ENCODE data around the gene WRAP73.
A peak's percentile ranks its signal among the peaks of the same experiment; 100 is the strongest.
"Not testable (repeated sequence)": the region's sequence is repeated elsewhere in the genome, so short reads cannot be mapped to it uniquely, and the experiment has no call there.

Gene WRAP73

DNA sequence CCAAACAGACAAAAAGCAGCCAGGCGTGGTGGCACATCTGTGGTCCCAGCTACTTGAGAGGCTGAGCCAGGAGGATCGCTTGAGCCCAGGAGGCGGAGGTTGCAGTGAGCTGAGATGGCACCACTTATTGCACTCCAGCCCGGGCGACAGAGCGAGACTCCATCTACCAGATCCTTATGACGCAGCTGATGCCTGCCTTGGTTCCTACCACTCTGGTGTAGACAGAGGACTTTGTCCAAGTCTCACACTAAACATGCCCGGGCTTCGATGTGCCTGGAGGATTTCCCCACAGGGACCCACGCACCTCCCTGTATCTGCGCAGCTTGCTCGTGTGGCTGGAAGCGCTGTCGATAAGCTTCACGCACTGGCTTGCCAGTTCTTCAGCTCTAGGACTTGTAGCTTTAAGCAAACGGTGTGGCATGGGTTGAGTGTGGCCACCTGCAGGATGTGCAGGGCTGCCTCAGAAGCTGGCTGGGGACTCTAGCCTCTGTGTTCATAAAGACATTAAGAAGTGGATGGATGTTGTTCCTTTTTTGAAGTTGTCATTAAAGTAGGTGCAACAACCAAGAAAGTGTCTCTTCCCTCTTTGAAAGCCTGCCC, 20.2 kb downstream of the WRAP73 start:
- DNase-seq: no peak

DNA sequence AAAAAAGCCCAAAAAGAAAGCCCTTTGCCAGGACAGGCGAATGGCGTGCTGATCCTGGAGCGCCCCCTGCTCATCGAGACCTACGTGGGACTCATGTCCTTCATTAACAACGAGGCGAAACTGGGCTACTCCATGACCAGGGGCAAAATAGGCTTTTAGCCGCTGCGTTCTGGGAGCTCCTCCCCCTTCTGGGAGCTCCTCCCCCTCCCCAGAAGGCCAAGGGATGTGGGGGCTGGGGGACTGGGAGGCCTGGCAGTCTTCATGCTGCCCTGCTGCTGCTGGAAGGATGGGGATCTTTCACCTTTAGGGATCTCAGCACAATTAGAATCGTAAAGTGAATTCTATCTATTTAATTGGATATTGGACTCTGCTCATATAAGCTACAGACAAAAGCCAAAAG, 21.5 kb downstream of the WRAP73 start:
- no peak for DNase-seq

DNA sequence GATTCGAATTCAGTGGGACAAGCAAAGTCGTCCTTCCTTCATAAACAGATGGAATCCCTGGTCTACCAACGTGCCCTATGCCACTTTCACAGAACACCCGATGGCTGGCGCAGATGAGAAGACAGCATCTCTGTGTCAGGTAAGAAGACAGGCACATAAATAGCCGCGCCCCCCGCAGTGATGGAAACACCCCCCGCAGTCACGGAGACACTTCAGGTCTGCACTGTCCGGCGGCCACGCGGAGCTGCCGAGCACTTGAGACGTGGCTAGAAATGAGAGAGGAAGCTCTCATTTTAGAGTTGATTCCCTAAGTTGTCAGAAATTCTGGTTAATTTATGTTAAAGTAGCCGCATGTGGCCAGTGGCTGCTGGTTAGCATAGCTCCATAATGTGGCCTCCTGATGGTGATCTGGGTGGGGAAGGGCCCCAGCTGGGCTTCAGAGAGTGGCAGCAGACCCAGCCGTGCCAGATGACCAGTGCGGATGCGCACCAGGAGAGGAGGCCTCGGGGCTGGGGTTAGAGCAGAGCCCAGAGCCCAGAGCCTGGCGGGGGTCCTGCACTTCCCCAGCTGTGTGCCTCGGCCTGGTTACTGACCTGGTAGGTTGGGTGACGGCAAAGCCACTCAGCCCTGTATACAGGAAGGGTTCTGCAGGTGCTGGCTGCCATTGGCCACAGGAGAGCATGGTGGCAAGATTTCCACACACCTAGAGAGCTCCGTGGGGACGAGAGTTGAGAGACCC, 22.2 kb downstream of the WRAP73 start:
- no peak for DNase-seq

DNA sequence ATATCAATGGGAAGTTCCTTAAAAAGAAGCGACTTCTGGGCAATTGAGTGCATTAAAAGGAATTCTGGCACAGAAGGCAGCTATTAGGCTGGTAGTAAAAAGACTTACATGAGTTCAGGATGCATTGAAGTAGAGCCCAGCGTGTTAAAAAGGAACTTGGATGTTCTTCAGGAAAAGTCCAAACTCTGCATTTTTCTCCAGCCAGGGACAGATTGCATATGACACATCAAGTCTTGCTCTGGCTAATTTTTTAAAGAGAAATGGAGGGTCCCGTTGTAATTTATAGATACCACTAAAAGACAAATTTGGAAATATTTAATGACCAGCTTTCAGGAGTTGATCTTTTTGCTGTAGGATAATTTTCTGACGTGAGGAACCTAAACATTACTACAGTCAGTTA, 23.9 kb downstream of the WRAP73 start:
- DNase-seq: no peak

DNA sequence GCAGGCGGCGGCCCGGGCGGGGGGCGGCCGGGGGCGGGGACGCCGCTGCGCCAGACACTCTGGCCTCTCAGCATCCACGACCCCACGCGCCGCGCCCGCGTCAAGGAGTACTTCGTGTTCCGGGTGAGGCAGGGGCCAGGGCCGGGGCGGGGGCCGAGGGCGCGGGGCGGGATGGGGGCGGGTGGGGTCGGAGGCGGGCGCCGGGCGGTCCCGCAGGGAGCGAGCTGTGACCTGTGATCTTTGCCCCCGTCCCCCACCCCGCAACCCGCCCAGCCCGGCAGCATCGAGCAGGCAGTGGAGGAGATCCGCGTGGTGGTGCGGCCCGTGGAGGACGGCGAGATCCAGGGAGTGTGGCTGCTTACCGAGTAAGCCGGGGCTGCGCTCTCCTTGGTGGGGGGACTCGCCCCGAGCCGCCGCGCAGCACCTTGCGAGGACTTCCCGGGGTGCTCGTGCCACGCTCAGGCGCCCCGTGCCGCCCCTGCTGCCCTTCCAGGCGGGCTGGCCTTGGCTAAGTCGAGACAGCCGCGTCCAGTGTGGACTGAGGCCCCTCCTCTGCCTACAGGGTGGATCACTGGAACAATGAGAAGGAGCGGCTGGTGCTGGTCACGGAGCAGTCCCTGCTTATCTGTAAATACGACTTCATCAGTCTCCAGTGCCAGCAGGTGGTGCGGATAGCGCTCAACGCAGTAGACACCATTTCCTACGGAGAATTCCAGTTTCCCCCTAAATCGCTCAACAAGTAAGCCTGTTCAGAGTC, 24.6 kb downstream of the WRAP73 start:
- peak; percentile 59 for DNase-seq

DNA sequence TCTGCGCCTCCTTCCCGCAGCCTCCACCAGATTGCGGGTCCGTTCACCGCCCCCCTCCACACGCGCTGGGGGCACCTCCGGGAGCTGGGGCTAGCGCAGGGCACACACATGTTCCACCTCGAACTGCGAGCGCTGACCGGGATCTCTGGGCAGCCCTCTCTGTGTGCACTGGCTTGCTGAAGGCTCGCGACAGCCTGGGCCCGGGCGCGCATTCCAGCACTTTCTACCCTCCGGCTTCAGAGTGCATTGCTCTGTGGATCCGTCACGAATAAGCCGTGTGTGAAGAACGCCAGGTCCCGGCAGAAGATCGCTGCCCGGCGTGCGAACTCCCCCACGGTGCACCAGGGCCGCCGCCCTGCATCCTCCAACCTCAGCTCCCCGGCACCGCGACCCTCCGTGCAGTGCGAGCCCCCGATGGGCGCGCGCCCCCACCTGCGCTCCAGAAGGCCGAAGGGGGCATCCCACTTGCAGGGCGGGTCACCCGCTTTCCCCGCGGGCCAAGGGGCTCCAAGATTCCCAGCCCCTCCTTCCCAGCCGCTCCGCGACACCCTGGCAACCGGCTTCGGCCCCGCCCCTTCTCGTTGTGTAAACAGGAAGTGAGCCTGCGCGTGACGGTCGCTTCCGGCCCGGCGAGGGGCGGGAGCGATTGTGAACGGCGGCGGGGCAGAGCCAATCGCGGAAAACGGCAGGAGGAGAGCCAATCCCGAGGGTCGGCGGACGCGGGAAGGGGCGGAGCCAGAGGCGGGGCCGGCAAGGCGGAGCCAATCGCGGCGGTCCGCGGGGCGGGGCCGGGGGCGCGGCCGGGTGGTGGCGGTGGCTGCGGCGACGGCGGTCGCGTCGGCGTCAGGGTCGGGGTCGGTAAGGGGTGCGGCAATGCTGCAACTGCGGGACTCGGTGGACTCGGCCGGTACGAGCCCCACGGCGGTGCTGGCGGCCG, 25.4 kb downstream of the WRAP73 start, which contains the start of gene TPRG1L:
TPRG1L (plus strand) TSS at position 816 of the 937 bp plus-strand sequence; CDS start at position 874, 58 bp downstream.
- peak; percentile 99 for DNase-seq

DNA sequence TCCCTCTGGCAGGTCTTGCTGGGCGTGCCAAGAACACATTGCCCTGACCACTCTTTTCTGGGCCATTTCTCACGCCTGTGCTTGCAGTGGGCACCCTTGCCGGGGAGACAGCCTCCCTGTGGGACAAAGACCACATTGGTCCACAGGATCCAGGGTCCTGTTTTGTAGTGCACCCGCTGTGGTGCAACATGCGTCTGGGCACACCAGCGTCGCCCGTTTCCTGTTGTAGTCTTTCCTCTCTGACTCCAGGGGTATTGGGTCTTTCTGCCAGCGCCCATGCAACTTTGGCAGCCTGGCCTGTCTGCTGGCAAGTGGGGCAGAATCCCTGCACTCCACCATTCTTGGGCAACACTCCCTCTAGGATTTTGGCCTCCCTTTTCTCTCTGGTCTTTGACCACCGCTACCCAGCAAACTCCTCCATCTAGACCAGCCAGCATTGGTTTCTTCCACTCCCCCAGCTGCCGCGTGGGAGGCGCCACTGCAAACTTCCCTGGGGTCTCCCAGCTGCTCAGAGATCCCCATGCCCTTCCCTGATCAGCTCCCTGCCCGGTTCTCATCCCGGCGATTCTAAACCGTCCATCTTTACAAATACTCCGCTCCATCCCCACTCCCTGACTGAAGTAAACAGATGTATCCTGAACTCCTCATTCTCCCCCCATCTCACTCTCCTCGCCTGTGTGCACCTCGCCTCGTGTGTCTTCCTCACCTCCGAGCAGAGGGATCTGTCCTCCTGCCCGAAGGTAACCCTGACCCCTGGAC, 26.3 kb downstream of the WRAP73 start:
- DNase-seq: no peak

DNA sequence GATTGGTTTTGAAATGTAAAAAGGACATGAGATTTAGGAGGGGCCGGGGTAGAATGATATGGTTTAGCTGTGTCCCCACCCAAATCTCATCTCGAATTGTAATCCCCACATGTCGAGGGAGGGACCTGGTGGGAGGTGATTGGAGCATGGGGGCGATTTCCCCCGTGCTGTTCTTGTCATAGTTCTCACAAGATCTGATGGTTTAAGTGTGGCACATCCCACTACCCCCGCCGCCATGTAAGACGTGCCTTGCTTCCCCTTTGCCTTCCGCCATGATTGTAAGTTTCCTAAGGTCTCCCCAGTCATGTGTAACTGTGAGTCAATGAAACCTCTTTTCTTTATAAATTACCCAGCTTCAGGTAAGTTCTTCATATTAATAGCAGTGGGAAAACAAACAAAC, 27.8 kb downstream of the WRAP73 start:
- DNase-seq: not testable (repeated sequence)

DNA sequence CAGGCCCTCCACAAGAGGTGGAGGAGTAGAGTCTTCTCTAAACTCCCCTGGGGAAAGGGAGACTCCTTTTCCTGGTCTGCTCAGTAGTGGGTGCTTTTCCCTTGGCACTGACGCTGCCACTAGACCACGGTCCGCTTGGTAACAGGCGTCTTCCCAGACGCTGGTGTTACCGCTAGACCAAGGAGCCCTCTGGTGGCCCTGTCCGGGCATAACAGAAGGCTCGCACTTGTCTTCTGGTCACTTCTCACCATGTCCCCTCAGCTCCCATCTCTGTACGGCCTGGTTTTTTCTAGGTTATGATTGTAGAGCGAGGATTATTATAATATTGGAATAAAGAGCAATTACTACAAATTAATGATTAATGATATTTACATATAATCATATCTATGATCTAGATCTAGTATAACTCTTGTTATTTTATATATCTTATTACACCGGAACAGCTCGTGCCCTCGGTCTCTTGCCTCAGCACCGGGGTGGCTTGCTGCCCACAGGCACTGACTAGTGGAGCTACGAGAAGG, 28.7 kb downstream of the WRAP73 start:
- DNase-seq: peak; percentile 69

DNA sequence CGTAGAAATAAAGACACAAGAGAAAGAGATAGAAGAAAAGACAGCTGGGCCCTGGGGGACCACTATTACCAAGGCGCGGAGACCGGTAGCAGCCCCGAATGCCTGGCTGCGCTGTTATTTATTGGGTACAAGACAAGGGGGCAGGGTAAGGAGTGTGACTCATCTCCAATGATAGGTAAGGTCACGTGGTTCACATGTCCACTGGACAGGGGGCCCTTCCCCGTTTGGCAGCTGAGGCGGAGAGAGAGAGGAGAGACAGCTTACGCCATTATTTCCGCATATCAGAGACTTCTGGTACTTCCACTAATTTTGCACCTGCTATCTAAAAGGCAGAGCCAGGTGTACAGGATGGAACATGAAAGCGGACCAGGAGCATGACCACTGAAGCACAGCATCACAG, 29.2 kb downstream of the WRAP73 start:
- DNase-seq: no peak

DNA sequence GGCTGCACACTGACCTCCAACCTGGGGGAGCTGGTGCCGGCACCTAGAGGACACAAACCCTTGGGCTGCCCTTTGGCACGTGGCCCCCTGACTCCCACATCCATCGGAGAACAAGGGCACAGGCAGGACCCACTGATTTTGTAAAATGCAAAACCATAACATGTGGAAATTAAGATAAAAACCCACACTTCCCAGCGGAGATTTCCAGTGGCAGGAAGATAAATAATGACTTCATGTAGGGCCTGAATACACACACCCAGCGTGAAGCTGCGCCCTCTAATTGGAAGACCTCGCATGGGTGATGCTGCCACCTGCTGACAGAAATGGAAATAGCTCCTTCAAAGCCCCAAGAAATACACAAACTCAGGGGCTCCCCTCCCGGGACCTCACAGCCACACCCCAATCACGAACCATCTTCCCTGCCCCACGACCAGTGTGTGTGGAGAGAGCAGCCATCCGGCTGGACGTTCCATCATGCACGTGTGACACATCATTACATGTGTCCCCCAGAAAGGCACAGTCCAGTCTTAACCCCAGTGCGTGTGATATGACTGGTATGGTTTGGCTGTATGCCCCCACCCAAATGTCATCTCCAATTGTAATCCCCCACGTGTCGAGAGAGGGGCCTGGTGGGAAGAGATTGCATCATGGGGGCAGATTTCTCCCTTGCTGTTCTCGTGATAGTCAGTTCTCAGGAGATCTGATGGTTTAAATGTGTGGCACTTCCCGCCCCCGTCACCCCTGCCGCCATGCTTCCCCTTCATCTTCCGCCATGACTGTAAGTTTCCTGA, 30.8 kb downstream of the WRAP73 start:
- DNase-seq: peak; percentile 87

DNA sequence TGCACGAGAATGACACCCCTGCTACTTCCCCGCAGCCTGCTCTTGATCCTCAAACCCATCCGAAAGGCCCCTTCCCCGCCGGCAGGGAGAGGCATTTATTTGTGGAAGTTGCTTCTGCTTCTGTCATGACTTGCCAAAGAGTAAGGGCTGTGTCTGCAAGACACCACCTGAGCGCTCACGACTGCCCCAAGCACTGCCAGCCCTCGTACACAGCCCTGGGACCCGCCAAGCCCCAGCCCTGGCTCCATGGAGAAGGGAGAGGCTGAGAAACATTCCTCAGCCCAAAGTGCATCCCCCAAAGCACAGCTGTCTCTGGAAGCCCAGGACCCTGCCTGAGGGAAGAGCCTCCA, 31.4 kb downstream of the WRAP73 start:
- no peak for DNase-seq

DNA sequence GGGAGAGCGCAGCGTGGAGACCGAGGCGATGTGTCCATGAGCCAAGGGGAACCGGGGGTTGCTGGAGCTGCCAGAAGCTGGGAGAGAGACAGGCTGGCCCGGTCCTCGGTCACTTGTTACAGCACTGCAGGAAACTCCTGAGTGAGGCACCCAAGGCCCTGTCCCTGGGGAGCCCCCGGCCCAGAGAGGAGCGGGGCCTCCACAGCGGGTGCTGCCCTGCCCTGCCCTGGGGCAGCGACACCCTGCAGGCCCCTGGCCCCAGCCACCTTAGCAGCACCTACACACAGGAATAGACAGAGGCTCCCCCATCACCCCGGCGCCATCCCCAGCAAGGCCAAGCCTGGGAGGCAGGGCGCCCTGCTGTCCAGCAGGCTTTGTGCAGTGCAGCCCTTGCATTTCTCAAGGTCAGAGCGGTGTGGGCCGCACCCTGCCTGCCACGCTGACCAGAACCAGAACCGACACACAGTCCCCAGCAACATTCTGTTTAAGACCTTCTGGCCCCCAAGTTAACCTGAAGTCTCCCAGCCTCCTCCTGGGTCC, 32.0 kb downstream of the WRAP73 start:
- no peak for DNase-seq

DNA sequence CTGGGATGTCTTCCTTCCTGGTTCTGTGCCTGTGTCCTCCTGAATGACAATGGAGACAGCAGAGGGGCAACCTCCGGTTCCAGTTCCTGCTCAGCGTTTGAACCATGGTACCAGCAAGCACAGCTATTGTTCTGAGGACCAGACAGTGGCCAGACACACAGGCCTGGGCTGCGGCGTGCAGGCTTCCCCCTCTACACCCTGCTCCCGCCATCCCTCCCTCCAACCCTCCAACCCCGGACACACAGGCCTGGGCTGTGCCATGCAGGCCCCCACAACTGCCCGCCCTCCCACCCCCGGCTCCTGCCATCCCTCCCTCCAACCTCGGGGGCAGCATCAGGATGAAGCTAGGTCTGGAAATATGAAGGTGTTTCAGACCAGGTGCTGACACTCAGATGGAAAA, 33.0 kb downstream of the WRAP73 start:
- DNase-seq: no peak

DNA sequence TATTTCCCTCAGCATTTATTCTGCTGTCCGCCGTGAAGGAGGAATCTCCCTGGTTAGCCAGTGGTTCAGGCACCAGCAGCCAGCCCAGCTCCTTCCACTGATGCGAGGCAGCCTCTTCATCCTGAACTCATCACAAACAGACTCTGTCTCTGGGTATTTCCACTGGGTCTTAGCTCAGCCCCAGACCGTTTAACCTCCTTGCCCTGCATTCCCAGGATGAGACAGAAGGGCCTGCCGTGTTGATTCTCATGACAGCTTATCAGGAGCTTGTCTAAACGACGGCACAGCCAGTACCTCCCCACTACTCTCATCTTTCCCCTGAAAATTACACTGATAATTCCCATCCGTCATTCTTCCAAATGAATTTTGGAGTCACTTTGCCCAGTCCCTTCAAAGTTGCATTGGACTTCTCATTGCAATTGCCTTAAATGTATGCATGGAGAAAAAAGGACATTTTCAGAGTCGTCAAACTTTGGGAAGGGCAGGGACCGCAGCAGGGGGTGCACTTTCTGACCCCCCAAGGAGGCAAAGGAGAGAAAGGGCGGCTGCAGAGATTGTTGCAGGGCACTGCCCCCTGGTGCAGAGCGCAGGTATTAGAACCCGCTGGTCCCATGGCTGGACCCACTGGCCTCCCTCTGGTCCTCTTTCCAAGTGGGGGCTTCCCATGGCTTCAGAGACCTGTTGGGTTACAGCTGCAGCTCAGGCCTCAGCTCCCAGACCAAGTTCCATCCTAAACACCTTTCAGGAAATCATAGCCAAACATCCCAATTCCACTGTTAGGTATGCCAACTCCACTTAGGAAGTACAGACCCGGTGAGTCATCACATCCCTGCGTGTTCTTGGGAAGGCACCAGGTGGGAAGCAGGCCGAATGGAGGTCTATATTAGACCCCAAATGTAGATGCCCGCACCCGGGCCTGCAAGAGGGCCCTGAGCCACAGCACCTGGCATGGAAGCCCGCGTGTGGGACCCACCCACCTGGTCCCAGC, 34.9 kb downstream of the WRAP73 start:
- DNase-seq: no peak

DNA sequence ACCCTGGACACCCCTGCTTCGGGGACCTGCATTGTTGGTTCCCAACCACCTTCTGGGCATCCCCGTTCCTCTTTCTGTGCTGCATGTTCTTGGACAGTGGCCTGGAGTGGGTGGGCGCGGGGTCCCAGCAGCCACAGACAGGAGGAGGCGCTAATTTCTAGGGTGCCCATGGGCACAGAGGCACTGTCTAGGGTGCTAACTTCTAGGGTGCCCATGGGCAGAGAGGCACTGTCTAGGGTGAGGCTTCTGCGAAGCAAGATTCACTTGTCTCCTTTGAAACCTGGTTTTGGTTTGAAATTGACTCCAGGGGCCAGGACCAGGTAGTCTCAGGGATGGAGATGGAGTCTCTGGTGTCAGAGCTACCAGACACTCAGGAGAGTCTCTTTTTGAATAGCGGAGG, 37.8 kb downstream of the WRAP73 start:
- DNase-seq: no peak

DNA sequence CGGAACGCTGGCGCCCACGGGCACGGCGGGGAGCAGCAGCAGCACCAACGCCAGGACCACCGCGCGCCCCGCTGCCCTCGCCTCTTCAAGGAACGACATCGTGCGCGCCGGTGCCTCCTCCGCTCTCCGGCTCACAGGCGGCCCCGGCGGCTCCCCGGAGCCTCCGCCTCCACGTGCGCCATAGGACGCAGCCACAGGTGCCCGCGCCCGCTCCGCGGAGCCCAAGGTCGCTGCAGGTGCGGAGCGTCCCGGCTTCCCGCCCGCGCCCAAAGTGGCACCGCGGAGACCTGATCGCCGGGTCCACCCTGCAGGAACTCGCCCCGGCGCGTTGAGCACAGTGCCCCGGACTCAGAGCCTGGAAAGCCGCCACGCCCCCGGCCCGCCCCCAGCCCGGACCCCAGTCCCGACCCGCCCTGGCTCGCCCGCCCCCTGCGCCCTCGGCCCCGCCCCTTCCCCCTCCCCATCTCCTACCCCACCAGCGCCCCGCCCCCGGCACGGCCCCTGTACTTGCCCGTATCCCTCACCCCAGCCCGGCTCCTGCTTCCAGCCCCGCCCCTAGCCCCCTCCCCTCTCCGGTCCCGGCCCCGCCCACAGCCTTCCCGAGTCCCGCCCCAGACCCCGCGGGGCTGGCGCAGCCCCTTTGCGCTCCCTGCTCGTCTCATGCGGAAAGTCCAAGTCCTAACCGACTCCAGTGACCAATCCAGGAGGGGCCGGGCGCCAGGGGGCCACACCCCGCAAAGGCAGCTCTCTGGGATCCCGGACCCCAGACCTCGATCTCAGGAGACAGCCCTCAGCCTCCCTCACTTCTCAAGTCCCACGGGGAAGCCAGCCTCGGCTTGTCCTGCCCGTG, 38.5 kb downstream of the WRAP73 start, which contains the start of gene MEGF6:
MEGF6 (minus strand) TSS at position 339 of the 850 bp plus-strand sequence; CDS start at position 99, 240 bp downstream.
- peak; percentile 87 for DNase-seq

DNA sequence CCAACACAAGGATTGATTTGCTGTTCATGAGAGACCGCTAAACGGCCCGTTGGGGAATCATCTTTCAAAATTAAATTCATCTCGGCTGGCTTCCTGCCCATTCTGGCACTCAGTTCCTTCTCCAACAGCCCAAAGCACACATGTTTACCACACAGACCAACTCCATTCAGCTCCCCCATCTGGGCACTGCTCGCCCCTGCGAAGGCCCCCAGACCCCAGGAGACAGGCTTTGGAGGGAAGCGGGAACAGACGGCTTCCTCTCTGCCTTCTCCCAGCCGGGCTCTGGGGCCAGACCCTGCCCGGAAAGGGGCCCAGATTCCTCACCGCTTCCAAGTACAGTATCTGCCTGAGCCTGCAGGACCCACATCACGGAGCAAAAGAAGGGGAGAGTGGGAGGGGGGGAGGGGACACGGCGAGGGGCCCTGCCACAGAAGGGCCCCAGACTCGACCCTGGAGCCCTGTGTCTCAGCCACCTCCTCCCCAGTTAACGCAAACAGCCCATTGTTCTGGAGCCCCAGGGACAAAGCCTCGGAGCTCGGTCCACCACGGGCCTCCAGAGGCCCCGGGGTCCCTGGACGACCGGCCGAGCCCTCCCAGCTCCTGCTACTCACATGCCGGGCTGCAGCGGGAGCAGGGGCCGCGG, 39.3 kb downstream of the WRAP73 start:
- peak; percentile 71 for DNase-seq
